Osteocyte (in vitro differentiated cells): ENCODE results near the gene PLCZ1. TPM values are rescaled to one million over a fixed set of nuclear protein-coding genes. Genes with fewer than 3 reads are reported as not detected.
"Not testable (repeated sequence)": the region's sequence is repeated elsewhere in the genome, so short reads cannot be mapped to it uniquely, and the experiment has no call there.

Experiments used
- DNase-seq: peaks from one replicate; pipeline ENCODE4 v3.0.0; 2021; ENCODE audit warnings: mixed read lengths; ENCODE audit not compliant: unreplicated experiment; ENCODE audit errors: extremely low spot score
- H3K27ac Mint-ChIP-seq: one replicate; pipeline ENCODE4 v1.8.0; 2021; ENCODE audit warnings: mild to moderate bottlenecking, mixed read lengths; ENCODE audit not compliant: unreplicated experiment
- H3K27me3 Mint-ChIP-seq: one replicate; pipeline ENCODE4 v1.8.0; 2021; ENCODE audit warnings: mixed read lengths; ENCODE audit not compliant: unreplicated experiment
- H3K36me3 Mint-ChIP-seq: one replicate; pipeline ENCODE4 v1.8.0; 2021; ENCODE audit warnings: mixed read lengths; ENCODE audit not compliant: unreplicated experiment
- H3K4me1 Mint-ChIP-seq: one replicate; pipeline ENCODE4 v1.8.0; 2021; ENCODE audit warnings: mixed read lengths; ENCODE audit not compliant: unreplicated experiment
- H3K4me3 Mint-ChIP-seq: one replicate; pipeline ENCODE4 v1.8.0; 2021; ENCODE audit warnings: mild to moderate bottlenecking, moderate library complexity, mixed read lengths; ENCODE audit not compliant: unreplicated experiment
- H3K9me3 Mint-ChIP-seq: one replicate; pipeline ENCODE4 v1.8.0; 2021; ENCODE audit warnings: mixed read lengths; ENCODE audit not compliant: unreplicated experiment
- CTCF ChIP-seq: fragments of 200-600 bp; sonication (generic); IDR thresholded peaks from 2 replicates; pipeline ENCODE4 v1.5.0; 2021; ENCODE audit warnings: antibody characterized with exemption, mild to moderate bottlenecking, moderate library complexity
- total RNA-seq: library from RNA; stranded (reverse); gene quantifications from 2 replicates; pipeline ENCODE4 v1.2.1, GENCODE V29; 2021

Gene PLCZ1
- total RNA-seq, 1 donor from 2014 or later = not detected

- Mint-ChIP-seq H3K9me3 (peaks cover 13% of the 10 kb centered on the region), H3K4me1 (peaks cover 11% of the 10 kb centered on the region), H3K36me3 (no peaks in the 10 kb centered on the region), H3K27me3 (no peaks in the 10 kb centered on the region), H3K27ac (no peak overlapping the region), H3K4me3 (no peak overlapping the region)
- no peak for TF ChIP-seq CTCF
- DNase-seq = no peak
Measured at GRCh38 chr12:18703911-18704310, 33.9 kb downstream of the PLCZ1 start.

- Mint-ChIP-seq H3K36me3 (no peaks in the 10 kb centered on the region), H3K4me1 (peaks cover 11% of the 10 kb centered on the region), H3K4me3 (no peak overlapping the region), H3K9me3 (peaks cover 9% of the 10 kb centered on the region), H3K27ac (no peak overlapping the region), H3K27me3 (no peaks in the 10 kb centered on the region)
- no peak for DNase-seq
- no peak for TF ChIP-seq CTCF
Measured at GRCh38 chr12:18703321-18703720, 34.5 kb downstream of the PLCZ1 start.

- DNase-seq = no peak
- Mint-ChIP-seq H3K4me1 (peaks cover 19% of the 10 kb centered on the region), H3K4me3 (no peak overlapping the region), H3K36me3 (no peaks in the 10 kb centered on the region), H3K27me3 (no peaks in the 10 kb centered on the region), H3K9me3 (no peaks in the 10 kb centered on the region), H3K27ac (no peak overlapping the region)
- no peak for TF ChIP-seq CTCF
Measured at GRCh38 chr12:18700271-18700670, 37.5 kb downstream of the PLCZ1 start.

GRCh38 chr12:18696971-18697602 is 40.7 kb downstream of the PLCZ1 start:
- Mint-ChIP-seq H3K4me3 (no peak overlapping the region), H3K4me1 (peaks cover 8% of the 10 kb centered on the region), H3K27ac (no peak overlapping the region), H3K27me3 (no peaks in the 10 kb centered on the region), H3K36me3 (no peaks in the 10 kb centered on the region), H3K9me3 (no peaks in the 10 kb centered on the region)
- no peak for TF ChIP-seq CTCF
- no peak for DNase-seq

- H3K36me3 Mint-ChIP-seq, H3K9me3 Mint-ChIP-seq, H3K27me3 Mint-ChIP-seq, H3K4me3 Mint-ChIP-seq, H3K27ac Mint-ChIP-seq, DNase-seq: not testable (repeated sequence)
- peaks cover 14% of the 10 kb centered on the region for H3K4me1 Mint-ChIP-seq
Measured at GRCh38 chr12:18693986-18694385, 43.8 kb downstream of the PLCZ1 start.

GRCh38 chr12:18690653-18691052 is 47.2 kb downstream of the PLCZ1 start:
- no peaks in the 10 kb centered on the region for H3K9me3 Mint-ChIP-seq
- H3K4me3 Mint-ChIP-seq = no peak overlapping the region
- no peak for TF ChIP-seq CTCF
- H3K36me3 Mint-ChIP-seq = no peaks in the 10 kb centered on the region
- peaks cover 6% of the 10 kb centered on the region for H3K4me1 Mint-ChIP-seq
- no peak overlapping the region for H3K27ac Mint-ChIP-seq
- DNase-seq = no peak
- H3K27me3 Mint-ChIP-seq = no peaks in the 10 kb centered on the region
